Upper lobe of left lung (tissue), 6 donors: ENCODE data around the gene DHX57. TPM values are rescaled to one million over a fixed set of nuclear protein-coding genes. Genes with fewer than 3 reads are reported as not detected.

Experiments used
- ATAC-seq, 2 donors: fragments of 200-7000 bp; cut with Tn5 transposase; one replicate each; pipeline ENCODE4 v1.9.1; 2022; ENCODE audit warnings: mild to moderate bottlenecking in 2 of 2, moderate library complexity in 2 of 2; ENCODE audit not compliant: low FRiP score in 2 of 2
- DNase-seq, 2 donors: peaks; one replicate each; pipeline ENCODE4 v3.0.0-alpha.2; 2019 to 2020
- H3K27ac ChIP-seq, 4 donors: fragments of 200-600 bp; sonication (generic); one replicate each; pipeline ENCODE4 v1.5.1; 2016 to 2019
- H3K27me3 ChIP-seq, 4 donors: fragments of 200-600 bp; sonication (generic); one replicate each; pipeline ENCODE4 v1.5.1; 2017 to 2019
- H3K36me3 ChIP-seq, 4 donors: fragments of 200-600 bp; sonication (generic); one replicate each; pipeline ENCODE4 v1.5.1; 2016 to 2019
- H3K4me1 ChIP-seq, 4 donors: fragments of 200-600 bp; sonication (generic); one replicate each; pipeline ENCODE4 v1.5.1; 2018 to 2019
- H3K4me3 ChIP-seq, 4 donors: fragments of 200-600 bp; sonication (generic); one replicate each; pipeline ENCODE4 v1.5.1; 2017 to 2019; ENCODE audit warnings: mild to moderate bottlenecking in 2 of 4, moderate library complexity in 1 of 4
- H3K9me3 ChIP-seq, 4 donors: fragments of 200-600 bp; sonication (generic); one replicate each; pipeline ENCODE4 v1.5.1; 2018 to 2019
- CTCF ChIP-seq, 6 experiments: fragments of 450-650 bp in 4 of 6; fragments of 200-600 bp in 2 of 6; sonication (generic) in 2 of 6; IDR thresholded peaks; one replicate each; pipeline ENCODE4 v1.5.1; 2016 to 2019; ENCODE audit warnings: antibody characterized with exemption in 6 of 6
- EP300 ChIP-seq, 4 donors: sonication (generic); formaldehyde crosslinking; IDR thresholded peaks; one replicate each; pipeline ENCODE4 v1.5.1; 2017; ENCODE audit warnings: antibody characterized with exemption in 4 of 4, control low read depth in 2 of 4
- POLR2A ChIP-seq, 4 donors: fragments of 450-650 bp; IDR thresholded peaks; one replicate each; pipeline ENCODE4 v1.5.1; 2016 to 2017; ENCODE audit warnings: antibody characterized with exemption in 4 of 4, mild to moderate bottlenecking in 2 of 4
- POLR2AphosphoS5 ChIP-seq, 2 donors: sonication (generic); formaldehyde crosslinking; IDR thresholded peaks; one replicate each; pipeline ENCODE4 v1.5.1; 2017; ENCODE audit warnings: antibody characterized with exemption in 2 of 2
- WGBS, 2 donors: methylation state at CpG; one replicate each; pipeline ENCODE4 v1.1.5; 2017 to 2018; 5-methylcytosine and 5-hydroxymethylcytosine counted together
- total RNA-seq, 6 donors: library from RNA; depleted of rRNA in 4 of 6; stranded (reverse); fragments of >200 nt in 4 of 6; gene quantifications; one replicate each; pipeline versions ENCODE4 v1.1.0 to v1.2.1, GENCODE V29; 2016 to 2021
- donor health status: DM: no; HTN: no; CAD: no; lungs with moderate emphysema.
- donor health status: DM: no; HTN: yes; CAD: no; lungs with severe emphysema.

The DHX57 gene
- total RNA-seq, 6 donors from 2014 or later = 8.0 to 45.1 (median 15.3) TPM

GRCh38 chr2:38775097-38775920 lies 100.4 kb downstream of the DHX57 start:
- 86 to 88% methylated on average over 17 of the region's 17 CpGs for WGBS, 2 donors
- peaks cover 0 to 2% (median 0%) of the 10 kb centered on the region in 4 donors for H3K36me3 ChIP-seq
- H3K27me3 ChIP-seq = no peaks in the 10 kb centered on the region
- DNase-seq = no peak
- TF ChIP-seq CTCF (IDR thresholded peaks at IDR 0.05) (no peak), POLR2A (IDR thresholded peaks at IDR 0.05) (no peak), EP300 (IDR thresholded peaks at IDR 0.05) (no peak), POLR2AphosphoS5 (IDR thresholded peaks at IDR 0.05) (no peak)
- ATAC-seq = no peak
- no peak overlapping the region for H3K4me3 ChIP-seq
- no peak overlapping the region for H3K27ac ChIP-seq
- peaks cover 0 to 13% (median 7%) of the 10 kb centered on the region in 4 donors for H3K4me1 ChIP-seq
- no peaks in the 10 kb centered on the region for H3K9me3 ChIP-seq

- Histone ChIP-seq H3K27me3 (no peaks in the 10 kb centered on the region), H3K4me3 (no peak overlapping the region), H3K9me3 (no peaks in the 10 kb centered on the region), H3K36me3 (no peaks in the 10 kb centered on the region), H3K27ac (peak overlapping the region in 1 of 4 donors; percentile 26), H3K4me1 (no peaks in the 10 kb centered on the region)
- 61 to 62% methylated on average over 5 of the region's 5 CpGs for WGBS, 2 donors
- no peak for TF ChIP-seq POLR2A (IDR thresholded peaks at IDR 0.05)
- TF ChIP-seq EP300 (IDR thresholded peaks at IDR 0.05) = no peak
- TF ChIP-seq POLR2AphosphoS5 (IDR thresholded peaks at IDR 0.05) = no peak
- TF ChIP-seq CTCF (IDR thresholded peaks at IDR 0.05) = no peak
- no peak for ATAC-seq
- DNase-seq = no peak
Observed at GRCh38 chr2:38771632-38772031, 104.1 kb downstream of the DHX57 start.

- Histone ChIP-seq H3K4me1 (no peaks in the 10 kb centered on the region), H3K27me3 (no peaks in the 10 kb centered on the region), H3K4me3 (no peak overlapping the region), H3K9me3 (no peaks in the 10 kb centered on the region), H3K27ac (no peak overlapping the region), H3K36me3 (no peaks in the 10 kb centered on the region)
- ATAC-seq (no peak), DNase-seq (no peak)
- 74 to 75% methylated on average over 5 of the region's 5 CpGs for WGBS, 2 donors
- no peak for TF ChIP-seq EP300 (IDR thresholded peaks at IDR 0.05)
- no peak for TF ChIP-seq POLR2AphosphoS5 (IDR thresholded peaks at IDR 0.05)
- no peak for TF ChIP-seq CTCF (IDR thresholded peaks at IDR 0.05)
- no peak for TF ChIP-seq POLR2A (IDR thresholded peaks at IDR 0.05)
Observed at GRCh38 chr2:38765551-38765950, 110.2 kb downstream of the DHX57 start.

- Histone ChIP-seq H3K36me3 (no peaks in the 10 kb centered on the region), H3K27ac (no peak overlapping the region), H3K27me3 (no peaks in the 10 kb centered on the region), H3K4me1 (no peaks in the 10 kb centered on the region), H3K9me3 (no peaks in the 10 kb centered on the region), H3K4me3 (no peak overlapping the region)
- 70 to 74% methylated on average over 4 of the region's 4 CpGs for WGBS, 2 donors
- DNase-seq (no peak), ATAC-seq (no peak)
- no peak for TF ChIP-seq POLR2AphosphoS5 (IDR thresholded peaks at IDR 0.05)
- TF ChIP-seq EP300 (IDR thresholded peaks at IDR 0.05) = no peak
- TF ChIP-seq CTCF (IDR thresholded peaks at IDR 0.05) = no peak
Observed at GRCh38 chr2:38765149-38765548, 110.6 kb downstream of the DHX57 start.

GRCh38 chr2:38763728-38764127 lies 112.0 kb downstream of the DHX57 start:
- H3K4me1 ChIP-seq = no peaks in the 10 kb centered on the region
- H3K27me3 ChIP-seq = no peaks in the 10 kb centered on the region
- 87 to 94% methylated on average over 4 of the region's 4 CpGs for WGBS, 2 donors
- TF ChIP-seq POLR2A (IDR thresholded peaks at IDR 0.05) = no peak
- TF ChIP-seq CTCF (IDR thresholded peaks at IDR 0.05) = no peak
- H3K4me3 ChIP-seq = no peak overlapping the region
- DNase-seq = no peak
- ATAC-seq = no peak
- H3K9me3 ChIP-seq = no peaks in the 10 kb centered on the region
- no peak overlapping the region for H3K27ac ChIP-seq
- no peaks in the 10 kb centered on the region for H3K36me3 ChIP-seq
